ENCODE results near the gene FGA. TPM values are rescaled to one million over a fixed set of nuclear protein-coding genes. Genes with fewer than 3 reads are reported as not detected.

The FGA gene
- total and polyA plus RNA-seq, 9 donors = 0.49 to 9.4 (median 2.3) TPM; not detected in 5

Other genes with a start within 250 kb of the FGA start
- 22.9 TPM for gene DCHS2, start 98.9 kb downstream of the FGA start, total RNA-seq
- 10 to 100 TPM in 5 of 8 donors, 1 to 10 TPM in 3; 5.5 to 18.8 (median 15.5) TPM for gene DCHS2, start 98.9 kb downstream of the FGA start, polyA plus RNA-seq (ENCODE audit: insufficient read depth in 1 of 8, insufficient read length in 8 of 8, low replicate concordance in 1 of 8)
- 61.3 TPM for gene PLRG1, start 40.3 kb downstream of the FGA start, total RNA-seq
- 10 to 100 TPM; 45.5 to 66.9 (median 54.1) TPM for gene PLRG1, start 40.3 kb downstream of the FGA start, polyA plus RNA-seq (ENCODE audit: insufficient read depth in 1 of 8, insufficient read length in 8 of 8, low replicate concordance in 1 of 8)
- 1.0 TPM for gene FGB, start 27.7 kb downstream of the FGA start, total RNA-seq
- 10 to 100 TPM in 1 of 8 donors, 1 to 10 TPM in 2, under 1 TPM in 1, not detected in 4; 0.23 to 16.8 (median 9.1) TPM for gene FGB, start 27.7 kb downstream of the FGA start, polyA plus RNA-seq (ENCODE audit: insufficient read depth in 1 of 8, insufficient read length in 8 of 8, low replicate concordance in 1 of 8)
- 0.44 TPM for gene FGG, start 21.9 kb upstream of the FGA start, total RNA-seq
- gene FGG, start 21.9 kb upstream of the FGA start, polyA plus RNA-seq (ENCODE audit: insufficient read depth in 1 of 8, insufficient read length in 8 of 8, low replicate concordance in 1 of 8) = 1 to 10 TPM in 2 of 8 donors, under 1 TPM in 2, not detected in 4; 0.09 to 9.7 (median 2.5) TPM
- gene LRAT, start 153.3 kb upstream of the FGA start, total RNA-seq = 0.35 TPM
- 1 to 10 TPM in 1 of 8 donors, under 1 TPM in 7; 0.10 to 1.2 (median 0.16) TPM for gene LRAT, start 153.3 kb upstream of the FGA start, polyA plus RNA-seq (ENCODE audit: insufficient read depth in 1 of 8, insufficient read length in 8 of 8, low replicate concordance in 1 of 8)
- gene RBM46, start 190.5 kb upstream of the FGA start, total RNA-seq = 0.09 TPM
- gene RBM46, start 190.5 kb upstream of the FGA start, polyA plus RNA-seq (ENCODE audit: insufficient read depth in 1 of 8, insufficient read length in 8 of 8, low replicate concordance in 1 of 8) = under 1 TPM in 5 of 8 donors, not detected in 3; 0.03 to 0.11 (median 0.06) TPM